Progenitor cell of endocrine pancreas (in vitro differentiated cells): ENCODE data around the gene PRAMEF25. TPM values are rescaled to one million over a fixed set of nuclear protein-coding genes. Genes with fewer than 3 reads are reported as not detected.
"Not testable (repeated sequence)": the region's sequence is repeated elsewhere in the genome, so short reads cannot be mapped to it uniquely, and the experiment has no call there.

Experiments
- DNase-seq: peaks from one replicate; pipeline ENCODE4 v3.0.0; 2021; ENCODE audit warnings: low spot score; ENCODE audit not compliant: unreplicated experiment
- H3K27ac Mint-ChIP-seq: 2 replicates; pipeline ENCODE4 v1.8.0; 2021; ENCODE audit warnings: mild to moderate bottlenecking, moderate library complexity, mixed read lengths
- H3K27me3 Mint-ChIP-seq: 2 replicates; pipeline ENCODE4 v1.8.0; 2021; ENCODE audit warnings: mixed read lengths
- H3K36me3 Mint-ChIP-seq: 2 replicates; pipeline ENCODE4 v1.8.0; 2022; ENCODE audit warnings: mixed read lengths; ENCODE audit not compliant: insufficient read depth
- H3K4me1 Mint-ChIP-seq: 2 replicates; pipeline ENCODE4 v1.8.0; 2021; ENCODE audit warnings: low read depth, mixed read lengths
- H3K4me3 Mint-ChIP-seq: 2 replicates; pipeline ENCODE4 v1.8.0; 2021; ENCODE audit warnings: low read depth, mild to moderate bottlenecking, moderate library complexity, mixed read lengths
- H3K9me3 Mint-ChIP-seq: 2 replicates; pipeline ENCODE4 v1.8.0; 2021; ENCODE audit warnings: low read depth, mixed read lengths
- long read RNA-seq: library from polyadenylated mRNA; unstranded; transcript quantifications from one replicate; pipeline ENCODE4 v2.0.0, GENCODE V29; 2020
- total RNA-seq: library from RNA; stranded (reverse); gene quantifications from 2 replicates; pipeline ENCODE4 v1.2.1, GENCODE V29; 2021

PRAMEF25 gene
- total RNA-seq = not detected in 2 replicates
- long read RNA-seq = 0 reads

DNA sequence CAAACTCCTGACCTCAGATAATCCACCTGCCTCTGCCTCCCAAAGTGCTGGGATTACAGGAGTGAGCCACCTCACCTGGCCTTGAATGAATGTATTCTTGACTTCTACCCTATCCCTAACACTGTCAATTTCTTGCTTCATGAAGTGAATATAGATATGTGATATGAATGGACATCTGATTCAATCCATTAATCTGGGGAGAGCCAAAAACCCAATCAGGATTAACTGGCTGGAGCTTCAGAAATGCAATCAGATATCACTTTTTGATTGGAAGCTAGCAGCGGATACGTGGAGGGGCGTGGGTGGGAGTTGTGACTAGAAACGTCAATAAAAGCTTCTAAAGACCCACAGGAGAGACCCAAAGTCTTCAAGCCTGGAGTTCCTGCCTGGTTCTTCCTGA is at the start of gene PRAMEF25:
PRAMEF25 (plus strand) TSS at position 301 of the 400 bp plus-strand sequence. CDS start 2,920 bp downstream, outside the sequence.
- H3K4me3 Mint-ChIP-seq, H3K9me3 Mint-ChIP-seq, H3K4me1 Mint-ChIP-seq, H3K36me3 Mint-ChIP-seq, H3K27ac Mint-ChIP-seq, DNase-seq, H3K27me3 Mint-ChIP-seq: not testable (repeated sequence)

DNA sequence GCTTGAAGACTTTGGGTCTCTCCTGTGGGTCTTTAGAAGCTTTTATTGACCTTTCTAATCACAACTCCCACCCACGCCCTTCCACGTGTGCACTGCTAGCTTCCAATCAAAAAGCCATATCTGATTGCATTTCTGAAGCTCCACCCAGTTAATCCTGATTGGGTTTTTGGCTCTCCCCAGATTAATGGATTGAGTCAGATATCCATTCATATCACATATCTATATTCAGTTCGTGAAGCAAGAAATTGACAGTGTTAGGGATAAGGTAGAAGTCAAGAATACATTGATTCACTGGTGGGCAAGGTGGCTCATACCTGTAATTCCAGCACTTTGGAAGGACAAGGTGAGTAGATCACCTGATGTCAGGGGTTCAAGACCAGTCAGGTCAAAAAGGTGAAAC is 14.1 kb upstream of the PRAMEF25 start, which contains the start of gene PRAMEF27:
PRAMEF27 (minus strand) TSS at position 101 of the 400 bp plus-strand sequence. CDS start 2,916 bp downstream, outside the sequence.
- H3K4me3 Mint-ChIP-seq, H3K4me1 Mint-ChIP-seq, H3K36me3 Mint-ChIP-seq, H3K27me3 Mint-ChIP-seq, H3K27ac Mint-ChIP-seq, H3K9me3 Mint-ChIP-seq, DNase-seq: not testable (repeated sequence)

DNA sequence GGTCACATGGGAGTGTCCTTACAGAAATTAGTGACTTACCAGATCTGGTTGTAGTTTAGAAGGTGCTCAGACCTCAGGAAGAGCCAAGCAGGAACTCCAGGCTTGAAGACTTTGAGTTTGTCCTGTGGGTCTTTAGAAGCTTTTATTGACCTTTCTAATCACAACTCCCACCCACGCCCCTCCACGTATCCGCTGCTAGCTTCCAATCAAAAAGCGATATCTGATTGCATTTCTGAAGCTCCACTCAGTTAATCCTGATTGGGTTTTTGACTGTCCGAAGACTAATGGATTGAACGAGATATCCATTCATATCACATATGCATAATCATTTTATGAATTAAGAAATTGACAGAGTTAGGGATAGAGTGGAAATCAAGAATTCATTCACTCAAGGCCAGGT is 46.2 kb downstream of the PRAMEF25 start, which contains the start of gene HNRNPCL2:
HNRNPCL2 (minus strand) TSS at position 101 of the 400 bp plus-strand sequence. CDS start 454 bp downstream, outside the sequence.
- not testable (repeated sequence) for H3K4me1 Mint-ChIP-seq, H3K27me3 Mint-ChIP-seq, H3K4me3 Mint-ChIP-seq, H3K36me3 Mint-ChIP-seq, H3K27ac Mint-ChIP-seq, DNase-seq
- peaks cover 55% of the 10 kb centered on the region for H3K9me3 Mint-ChIP-seq

Other genes starting within 250 kb of the PRAMEF25 start
- not detected in 2 replicates for gene PRAMEF11, start 239.4 kb upstream of the PRAMEF25 start, total RNA-seq
- gene HNRNPCL1, start 222.1 kb upstream of the PRAMEF25 start, total RNA-seq = not detected in 2 replicates
- not detected in 2 replicates for gene PRAMEF2, start 213.7 kb upstream of the PRAMEF25 start, total RNA-seq
- gene PRAMEF4, start 184.6 kb upstream of the PRAMEF25 start, total RNA-seq = not detected in 2 replicates
- not detected in 2 replicates for gene PRAMEF10, start 172.5 kb upstream of the PRAMEF25 start, total RNA-seq
- not detected in 2 replicates for gene PRAMEF7, start 154.2 kb upstream of the PRAMEF25 start, total RNA-seq
- gene PRAMEF6, start 123.2 kb upstream of the PRAMEF25 start, total RNA-seq = not detected in 2 replicates
- gene PRAMEF27, start 14.2 kb upstream of the PRAMEF25 start, total RNA-seq = not detected in 2 replicates
- not detected in 2 replicates for gene HNRNPCL3, start 10.0 kb upstream of the PRAMEF25 start, total RNA-seq
- gene HNRNPCL2, start 46.1 kb downstream of the PRAMEF25 start, total RNA-seq = not detected in 2 replicates
- not detected in 2 replicates for gene PRAMEF26, start 85.2 kb downstream of the PRAMEF25 start, total RNA-seq
- not detected in 2 replicates for gene HNRNPCL4, start 94.9 kb downstream of the PRAMEF25 start, total RNA-seq
- gene PRAMEF9, start 101.1 kb downstream of the PRAMEF25 start, total RNA-seq = not detected in 2 replicates
- not detected in 2 replicates for gene PRAMEF13, start 130.6 kb downstream of the PRAMEF25 start, total RNA-seq
- gene PRAMEF18, start 155.4 kb downstream of the PRAMEF25 start, total RNA-seq = not detected in 2 replicates
- not detected in 2 replicates for gene PRAMEF5, start 183.4 kb downstream of the PRAMEF25 start, total RNA-seq
- not detected in 2 replicates for gene PRAMEF8, start 214.4 kb downstream of the PRAMEF25 start, total RNA-seq
- gene PRAMEF33, start 232.8 kb downstream of the PRAMEF25 start, total RNA-seq = not detected in 2 replicates
- gene PRAMEF15, start 244.8 kb downstream of the PRAMEF25 start, total RNA-seq = not detected in 2 replicates